Neural progenitor cell (in vitro differentiated cells): ENCODE results near the gene SHC2. TPM values are rescaled to one million over a fixed set of nuclear protein-coding genes. Genes with fewer than 3 reads are reported as not detected.

ENCODE experiments used
- DNase-seq: peaks from one replicate; pipeline ENCODE4 v3.0.0-alpha.2; 2016; ENCODE audit warnings: low spot score
- H2AFZ ChIP-seq: fragments of 200-600 bp; sonication (generic); replicated peaks from 2 replicates; pipeline ENCODE4 v1.6.1; 2016; ENCODE audit warnings: antibody characterized with exemption
- H3F3A ChIP-seq: fragments of 200-600 bp; sonication (generic); 2 replicates; pipeline ENCODE4 v1.6.1; 2016; ENCODE audit warnings: antibody characterized with exemption, low read depth
- H3K27ac ChIP-seq: fragments of 200-600 bp; sonication (generic); 2 replicates; pipeline ENCODE4 v1.5.1; 2016; ENCODE audit warnings: mild to moderate bottlenecking
- H3K27me3 ChIP-seq: fragments of 200-600 bp; sonication (generic); 2 replicates; pipeline ENCODE4 v1.6.1; 2016; ENCODE audit warnings: mild to moderate bottlenecking, moderate library complexity
- H3K36me3 ChIP-seq: fragments of 200-600 bp; sonication (generic); 2 replicates; pipeline ENCODE4 v1.5.1; 2016
- H3K4me1 ChIP-seq: fragments of 200-600 bp; sonication (generic); 2 replicates; pipeline ENCODE4 v1.6.1; 2016; ENCODE audit warnings: mixed run types
- H3K4me2 ChIP-seq: fragments of 200-600 bp; sonication (generic); 2 replicates; pipeline ENCODE4 v1.6.1; 2016
- H3K4me3 ChIP-seq: fragments of 200-600 bp; sonication (generic); 2 replicates; pipeline ENCODE4 v1.5.1; 2016
- H3K79me2 ChIP-seq: fragments of 200-600 bp; sonication (generic); 2 replicates; pipeline ENCODE4 v1.6.1; 2016; ENCODE audit warnings: low read depth
- H3K9ac ChIP-seq: fragments of 200-600 bp; sonication (generic); 2 replicates; pipeline ENCODE4 v1.6.1; 2016
- H3K9me3 ChIP-seq: fragments of 200-600 bp; sonication (generic); 2 replicates; pipeline ENCODE4 v1.5.1; 2016; ENCODE audit warnings: low read depth
- H4K20me1 ChIP-seq: fragments of 200-600 bp; sonication (generic); 2 replicates; pipeline ENCODE4 v1.6.1; 2016; ENCODE audit warnings: low read depth
- H3K27ac Mint-ChIP-seq: 3 replicates; pipeline ENCODE4 v1.8.0; 2021; ENCODE audit warnings: mixed read lengths
- H3K27me3 Mint-ChIP-seq: 2 replicates; pipeline ENCODE4 v1.8.0; 2022; ENCODE audit warnings: low read depth, mild to moderate bottlenecking, inconsistent platforms, moderate library complexity, mixed read lengths; ENCODE audit not compliant: insufficient read depth
- H3K36me3 Mint-ChIP-seq: 3 replicates; pipeline ENCODE4 v1.8.0; 2021; ENCODE audit warnings: mixed read lengths
- H3K4me1 Mint-ChIP-seq: 3 replicates; pipeline ENCODE4 v1.8.0; 2021; ENCODE audit warnings: mixed read lengths
- H3K4me3 Mint-ChIP-seq: 3 replicates; pipeline ENCODE4 v1.8.0; 2021; ENCODE audit warnings: mild to moderate bottlenecking, moderate library complexity, mixed read lengths
- H3K9me3 Mint-ChIP-seq: 3 replicates; pipeline ENCODE4 v1.8.0; 2020; ENCODE audit warnings: mixed read lengths
- CTCF ChIP-seq: fragments of 200-600 bp; sonication (generic); IDR thresholded peaks from 2 replicates; pipeline ENCODE4 v1.5.1; 2017; ENCODE audit warnings: antibody characterized with exemption, mild to moderate bottlenecking
- EZH2 ChIP-seq: fragments of 200-600 bp; sonication (generic); IDR thresholded peaks from 2 replicates; pipeline ENCODE4 v1.6.1; 2017; ENCODE audit warnings: antibody characterized with exemption, mild to moderate bottlenecking, moderate library complexity
- EZH2phosphoT487 ChIP-seq: fragments of 200-600 bp; sonication (generic); IDR thresholded peaks from 2 replicates; pipeline ENCODE4 v1.6.1; 2017; ENCODE audit warnings: antibody characterized with exemption
- total RNA-seq: library from RNA; depleted of rRNA; stranded (reverse); fragments of >200 nt; gene quantifications from 2 replicates; pipeline ENCODE4 v1.2.3, GENCODE V29; 2015; ENCODE audit warnings: low replicate concordance

The SHC2 gene
- total RNA-seq, 1 donor from 2014 or later: 3.2 TPM

DNA sequence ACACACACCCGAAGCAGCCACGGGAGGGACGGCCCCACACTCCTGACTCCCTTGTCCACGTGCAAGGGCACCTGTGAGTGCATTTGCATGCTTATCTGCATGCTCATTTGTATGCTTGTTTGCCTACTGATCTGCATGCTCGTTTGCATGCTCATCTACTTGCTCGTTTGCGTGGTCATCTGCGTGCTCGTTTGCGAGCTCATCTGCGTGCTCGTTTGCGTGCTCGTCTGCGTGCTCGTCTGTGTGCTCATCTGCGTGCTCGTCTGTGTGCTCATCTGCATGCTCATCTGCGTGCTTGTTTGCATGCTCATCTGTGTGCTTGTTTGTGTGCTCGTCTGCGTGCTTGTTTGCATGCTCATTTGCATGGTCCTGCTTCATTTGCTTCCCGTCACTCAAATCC is 23.8 kb downstream of the SHC2 start:
- Mint-ChIP-seq H3K36me3 (peaks cover 9% of the 10 kb centered on the region), H3K27ac (peak overlapping the region; percentile 4), H3K4me1 (peaks cover 13% of the 10 kb centered on the region), H3K9me3 (peaks cover 2% of the 10 kb centered on the region), H3K27me3 (peaks cover 3% of the 10 kb centered on the region), H3K4me3 (no peak overlapping the region)
- Histone ChIP-seq H3K4me2 (no peak overlapping the region), H3K4me3 (no peak overlapping the region), H3K9me3 (no peaks in the 10 kb centered on the region), H3K79me2 (no peaks in the 10 kb centered on the region), H4K20me1 (no peaks in the 10 kb centered on the region), H3K27me3 (no peaks in the 10 kb centered on the region), H3K9ac (no peak overlapping the region), H3K27ac (no peak overlapping the region), H3K4me1 (no peaks in the 10 kb centered on the region), H3K36me3 (no peaks in the 10 kb centered on the region), H2AFZ (no peak overlapping the region), H3F3A (no peaks in the 10 kb centered on the region)
- no peak for DNase-seq
- TF ChIP-seq CTCF (no peak), EZH2phosphoT487 (no peak), EZH2 (no peak)

- H3K27ac ChIP-seq: no peak overlapping the region
- H3K36me3 ChIP-seq: no peaks in the 10 kb centered on the region
- no peaks in the 10 kb centered on the region for H3K9me3 Mint-ChIP-seq
Observed at GRCh38 chr19:436413-436950, 24.4 kb downstream of the SHC2 start.

DNA sequence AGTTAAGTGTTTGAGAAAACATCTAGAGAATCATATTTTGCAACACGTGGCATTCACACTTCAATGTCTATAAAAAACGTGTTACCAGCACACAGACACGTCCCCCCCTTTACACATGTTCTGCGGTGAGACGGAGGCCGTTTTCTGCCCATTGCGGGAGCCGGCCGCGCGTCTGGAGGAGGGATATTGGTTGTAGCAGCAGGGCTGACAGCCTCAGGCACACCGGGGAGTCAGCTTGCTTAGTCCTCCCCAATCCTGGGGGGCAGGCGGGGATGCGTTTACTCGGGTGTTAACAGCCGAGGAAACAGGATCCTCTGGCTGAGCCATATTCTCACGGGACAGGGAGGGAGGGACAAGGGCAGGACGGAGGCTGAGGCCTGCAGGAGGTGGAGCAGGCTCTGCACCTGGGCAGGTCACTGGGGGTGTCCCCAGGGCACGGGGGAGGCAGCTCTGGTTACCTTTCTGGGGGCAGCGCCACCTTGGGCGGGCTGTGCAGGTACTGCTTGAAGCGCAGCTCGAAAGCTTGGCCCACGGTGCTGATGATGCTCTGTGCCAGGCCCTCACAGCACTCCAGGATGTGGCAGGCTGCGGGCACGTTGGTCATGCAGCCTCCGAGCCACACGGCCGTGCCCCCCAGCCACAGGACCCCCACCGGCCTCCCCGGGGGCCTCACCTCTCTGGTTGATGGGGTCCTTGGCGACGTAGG is 25.0 kb downstream of the SHC2 start:
- Mint-ChIP-seq H3K4me3 (no peak overlapping the region), H3K27me3 (peaks cover 3% of the 10 kb centered on the region), H3K36me3 (peaks cover 5% of the 10 kb centered on the region), H3K4me1 (peaks cover 9% of the 10 kb centered on the region), H3K27ac (no peak overlapping the region), H3K9me3 (no peaks in the 10 kb centered on the region)
- Histone ChIP-seq H3K9me3 (no peaks in the 10 kb centered on the region), H3K79me2 (no peaks in the 10 kb centered on the region), H3K4me3 (no peak overlapping the region), H2AFZ (no peak overlapping the region), H3K36me3 (no peaks in the 10 kb centered on the region), H3K9ac (no peak overlapping the region), H3K27ac (no peak overlapping the region), H3K4me1 (no peaks in the 10 kb centered on the region), H3F3A (no peaks in the 10 kb centered on the region), H3K4me2 (no peak overlapping the region), H3K27me3 (no peaks in the 10 kb centered on the region), H4K20me1 (no peaks in the 10 kb centered on the region)
- no peak for DNase-seq
- TF ChIP-seq CTCF (no peak), EZH2 (no peak), EZH2phosphoT487 (no peak)

More at GRCh38 chr19:436413-436950, 24.4 kb downstream of the SHC2 start:
- H3K27me3 ChIP-seq: no peaks in the 10 kb centered on the region
- Mint-ChIP-seq H3K36me3 (peaks cover 3% of the 10 kb centered on the region), H3K27me3 (peaks cover 3% of the 10 kb centered on the region), H3K4me1 (peaks cover 11% of the 10 kb centered on the region), H3K27ac (no peak overlapping the region), H3K4me3 (no peak overlapping the region)
- H3K79me2 ChIP-seq: no peaks in the 10 kb centered on the region
- no peak overlapping the region for H3K4me2 ChIP-seq
- no peak overlapping the region for H3K9ac ChIP-seq
- no peaks in the 10 kb centered on the region for H4K20me1 ChIP-seq
- no peaks in the 10 kb centered on the region for H3F3A ChIP-seq
- TF ChIP-seq EZH2phosphoT487 (no peak), CTCF (no peak), EZH2 (no peak)
- DNase-seq: no peak
- H3K9me3 ChIP-seq: no peaks in the 10 kb centered on the region
- no peak overlapping the region for H2AFZ ChIP-seq
- H3K4me1 ChIP-seq: no peaks in the 10 kb centered on the region
- no peak overlapping the region for H3K4me3 ChIP-seq
